ENCODE data around the gene IL16.
"Not testable (repeated sequence)": the region's sequence is repeated elsewhere in the genome, so short reads cannot be mapped to it uniquely, and the experiment has no call there.

The IL16 gene

DNA sequence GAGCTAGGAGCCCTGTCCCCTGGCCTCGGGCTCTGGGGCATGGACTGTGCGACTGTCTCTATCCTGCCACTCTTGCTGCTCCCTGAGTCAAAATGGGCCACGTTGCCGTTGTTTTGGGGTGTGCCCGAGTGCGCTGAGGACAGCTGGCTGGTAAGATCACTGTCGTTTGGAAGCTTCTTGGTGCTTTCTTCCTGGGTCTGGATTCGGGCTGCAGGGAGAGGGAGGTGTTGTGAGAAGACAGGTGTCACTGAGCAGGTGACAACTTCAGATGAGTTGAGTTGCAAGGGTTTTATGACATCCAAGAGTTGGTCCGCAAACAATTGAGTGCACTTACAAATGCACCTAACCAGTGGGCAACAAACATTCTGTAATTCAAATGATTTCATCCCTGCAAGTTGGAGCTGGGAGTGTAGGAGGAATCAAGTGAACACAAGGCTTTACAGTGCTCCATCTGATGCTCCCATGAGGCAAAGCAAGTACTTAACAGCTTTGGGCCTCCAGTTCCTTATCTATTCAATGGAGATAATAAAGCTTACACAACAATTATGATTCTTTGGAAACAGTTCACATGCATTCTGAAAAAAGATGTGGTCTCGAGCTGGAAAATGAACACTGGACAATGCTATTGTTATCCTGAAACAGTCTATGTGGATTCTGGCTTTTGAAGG is 138.2 kb downstream of the IL16 start:
- no peak for FAIRE-seq
- no peak for DNase-seq (ENCODE audit: low spot score)

DNA sequence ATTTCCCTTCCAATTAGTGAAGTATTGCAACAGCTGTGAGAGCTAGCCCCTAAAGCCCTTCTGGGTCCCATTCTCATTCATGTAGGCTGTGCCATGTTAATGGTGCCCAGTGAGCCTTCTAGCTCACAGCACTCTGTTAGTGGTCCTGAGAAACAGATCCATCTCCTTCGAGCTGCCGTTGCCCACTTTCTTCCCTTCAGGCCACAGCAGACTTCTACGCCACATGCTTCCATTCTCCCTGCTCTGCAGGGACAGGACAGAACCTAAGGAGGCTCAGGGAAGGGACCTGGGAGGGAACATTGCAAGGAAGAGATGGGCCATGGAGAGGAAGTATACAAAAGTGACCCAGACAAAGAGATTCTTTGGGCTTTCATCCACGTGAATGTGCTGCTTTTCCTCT is 139.0 kb downstream of the IL16 start:
- FAIRE-seq, result no peak
- DNase-seq (ENCODE audit: low spot score), result no peak

DNA sequence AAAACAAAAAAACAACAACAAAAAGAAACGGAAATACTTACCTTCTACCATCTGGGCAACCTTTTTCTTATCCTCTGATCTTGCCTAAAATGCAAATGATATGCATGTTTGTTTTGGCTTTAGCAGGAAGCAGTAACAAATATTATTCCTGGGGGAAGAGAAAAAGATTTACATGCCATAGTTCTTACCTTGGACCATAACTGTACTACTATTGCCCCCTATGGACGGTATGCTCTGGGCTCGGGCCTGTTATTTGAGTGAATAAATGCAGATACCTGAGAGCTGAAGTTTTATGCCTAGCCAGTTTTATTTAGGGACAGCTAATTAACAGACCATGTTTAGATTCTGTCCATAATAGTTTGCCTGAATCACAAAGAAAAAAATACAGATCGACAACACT is 139.9 kb downstream of the IL16 start:
- FAIRE-seq (no peak), DNase-seq (ENCODE audit: low spot score) (peak; percentile 8)

DNA sequence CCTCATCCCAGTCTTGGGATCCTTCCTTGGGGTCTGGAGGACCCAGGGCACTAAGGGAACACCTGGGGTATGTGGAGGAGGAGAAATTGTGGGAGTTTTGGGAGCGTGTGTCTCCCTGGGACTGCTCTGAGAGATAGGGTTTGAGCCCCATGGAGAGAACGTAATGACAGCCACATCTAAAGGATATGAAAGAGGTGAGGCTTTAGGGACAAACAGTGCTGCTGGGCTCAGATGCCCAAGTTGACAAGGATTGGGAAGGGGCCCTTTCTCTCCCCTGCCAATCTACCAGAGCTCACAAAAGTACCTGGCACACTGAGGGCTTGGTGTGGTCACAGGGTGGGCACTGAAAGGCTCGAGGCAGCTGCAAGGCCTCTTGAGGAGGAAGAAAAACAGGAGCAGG is 140.6 kb downstream of the IL16 start:
- DNase-seq (ENCODE audit: low spot score) (no peak), FAIRE-seq (no peak)

DNA sequence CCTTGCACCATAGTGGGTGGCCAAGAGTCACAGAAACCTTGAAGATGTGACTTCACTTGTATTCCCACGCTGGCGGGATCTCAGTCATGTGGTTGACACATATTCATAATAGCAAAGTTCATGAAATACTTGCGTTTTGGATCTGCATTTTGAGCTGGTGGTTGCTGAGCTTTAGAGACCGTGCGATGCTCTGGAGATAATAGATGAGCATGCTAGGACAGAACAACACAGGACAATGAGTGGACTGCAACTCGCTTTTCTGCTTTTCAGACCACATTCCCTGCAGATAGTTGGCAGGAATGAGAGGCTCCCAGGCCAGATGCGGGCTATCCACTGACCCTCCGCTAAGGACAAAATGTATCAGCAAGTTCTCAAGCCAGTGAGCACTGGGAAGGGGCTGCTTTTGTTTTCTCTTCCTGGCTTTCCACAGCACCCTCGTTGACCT is 141.1 kb downstream of the IL16 start:
- FAIRE-seq (no peak), DNase-seq (ENCODE audit: low spot score) (no peak)

DNA sequence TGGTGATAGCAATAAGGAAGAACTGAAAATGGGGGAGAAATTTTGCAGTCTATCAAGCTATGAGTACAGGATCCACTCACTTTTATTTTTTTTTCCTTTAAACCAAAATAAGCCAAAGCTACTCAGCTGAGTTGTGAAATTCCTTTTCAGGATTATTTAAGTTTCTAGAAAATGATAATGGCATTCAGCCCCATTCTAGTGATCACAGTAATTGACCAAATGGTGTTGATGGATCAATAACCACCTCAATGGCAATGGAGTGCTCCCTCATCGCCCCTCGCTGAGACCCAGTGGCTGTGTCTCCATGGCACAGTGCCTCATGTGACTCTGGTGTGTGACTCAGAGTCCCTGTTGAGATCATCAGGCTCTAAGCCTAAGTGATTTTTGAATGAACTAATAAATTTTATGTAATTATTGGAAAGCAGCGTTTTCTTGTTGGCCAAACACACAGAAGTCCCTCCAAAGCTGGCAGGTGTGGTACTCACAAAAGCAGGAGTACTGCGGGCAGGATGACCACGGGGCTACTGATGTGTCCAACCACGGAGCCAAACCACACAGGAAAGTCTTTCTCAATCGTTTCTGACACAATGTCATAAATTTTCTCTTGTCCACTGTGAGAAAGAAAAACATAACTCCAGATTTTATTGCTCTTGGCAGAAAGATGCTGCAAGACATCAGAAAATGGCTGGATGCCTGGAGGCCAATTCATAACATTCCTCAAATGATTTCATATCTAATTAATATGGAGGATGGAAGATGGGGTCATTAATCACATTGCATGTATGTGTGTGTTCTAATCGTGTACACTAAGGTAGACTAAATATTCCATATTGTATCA is 141.7 kb downstream of the IL16 start:
- FAIRE-seq, result peak; percentile 23
- peak; percentile 32 for DNase-seq (ENCODE audit: low spot score)

DNA sequence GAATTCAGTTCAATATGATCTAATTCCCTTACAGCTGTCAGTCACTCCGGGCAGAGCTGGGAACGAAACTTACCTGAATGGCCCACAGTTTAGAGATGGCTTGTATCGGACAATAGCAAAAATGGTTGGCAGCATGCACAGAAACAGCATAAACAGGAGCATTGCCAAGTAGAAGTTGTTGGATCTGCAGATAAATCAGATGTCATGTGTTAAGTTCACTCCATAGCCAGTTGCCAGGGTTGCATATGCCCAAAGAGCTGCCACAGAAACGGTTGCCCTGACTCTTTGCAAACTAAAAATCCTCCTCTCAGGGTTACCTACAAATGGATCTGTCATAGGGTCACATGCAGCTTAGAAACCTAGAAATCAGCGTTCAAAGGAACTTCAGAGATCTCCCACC is 142.6 kb downstream of the IL16 start:
- DNase-seq (ENCODE audit: low spot score) (no peak), FAIRE-seq (no peak)

DNA sequence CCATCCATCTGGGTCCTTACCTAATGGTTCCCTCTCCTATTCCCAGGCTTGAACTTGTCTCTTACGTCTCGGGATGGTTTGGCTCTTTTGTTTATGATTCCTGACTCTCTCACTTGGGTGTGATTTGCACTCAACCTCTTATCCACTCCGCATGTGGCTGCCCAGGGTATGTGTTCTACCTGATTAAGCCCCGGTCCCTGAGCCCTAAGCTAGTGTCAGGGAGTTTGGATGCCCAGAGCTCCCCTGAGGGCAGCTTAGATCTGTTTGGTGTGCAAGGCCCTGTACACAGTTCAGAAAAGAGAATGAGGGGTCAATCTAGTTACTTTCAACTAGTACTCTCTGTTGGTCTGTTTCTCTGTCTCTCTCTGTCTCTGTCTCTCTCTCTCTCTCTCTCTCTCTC is 143.2 kb downstream of the IL16 start:
- FAIRE-seq (no peak), DNase-seq (ENCODE audit: low spot score) (no peak)

DNA sequence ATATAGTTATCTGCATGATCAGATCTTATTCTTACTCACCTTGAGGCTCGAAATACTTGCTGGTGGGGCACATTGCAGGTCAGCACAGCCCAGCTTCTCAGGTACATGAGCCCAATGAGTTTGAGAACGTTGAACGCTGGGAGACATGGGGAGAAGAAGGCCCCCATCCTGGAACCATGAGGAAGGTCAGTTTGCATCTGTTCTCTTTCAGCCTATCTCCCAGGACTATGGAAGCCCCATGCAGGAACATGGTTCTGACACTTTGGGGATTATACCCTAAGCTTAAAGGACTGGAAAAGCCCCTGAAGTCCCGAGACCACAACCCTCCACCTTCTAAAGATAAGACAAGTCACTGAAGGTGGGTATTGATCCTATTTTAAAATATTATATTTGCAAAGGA is 144.7 kb downstream of the IL16 start:
- DNase-seq (ENCODE audit: low spot score), result no peak
- no peak for FAIRE-seq

DNA sequence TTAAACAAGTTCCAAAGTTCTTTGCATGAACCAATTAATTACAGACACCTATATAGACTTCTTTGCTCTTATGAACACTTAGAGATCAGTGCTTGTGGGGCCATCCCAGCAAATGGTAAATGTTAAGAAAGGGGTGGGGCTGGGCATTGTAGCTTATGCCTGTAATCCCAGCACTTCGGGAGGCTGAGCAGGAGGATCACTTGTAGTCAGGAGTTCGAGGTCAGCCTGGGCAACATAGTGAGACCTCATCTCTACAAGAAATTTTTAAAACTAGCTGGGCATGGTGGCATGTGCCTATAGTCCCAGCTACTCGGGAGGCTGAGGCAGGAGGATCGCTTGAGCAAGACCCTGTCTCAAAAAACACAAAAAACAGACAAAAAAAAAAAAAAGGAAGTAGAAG is 146.7 kb downstream of the IL16 start:
- DNase-seq (ENCODE audit: low spot score) (no peak), FAIRE-seq (no peak)

DNA sequence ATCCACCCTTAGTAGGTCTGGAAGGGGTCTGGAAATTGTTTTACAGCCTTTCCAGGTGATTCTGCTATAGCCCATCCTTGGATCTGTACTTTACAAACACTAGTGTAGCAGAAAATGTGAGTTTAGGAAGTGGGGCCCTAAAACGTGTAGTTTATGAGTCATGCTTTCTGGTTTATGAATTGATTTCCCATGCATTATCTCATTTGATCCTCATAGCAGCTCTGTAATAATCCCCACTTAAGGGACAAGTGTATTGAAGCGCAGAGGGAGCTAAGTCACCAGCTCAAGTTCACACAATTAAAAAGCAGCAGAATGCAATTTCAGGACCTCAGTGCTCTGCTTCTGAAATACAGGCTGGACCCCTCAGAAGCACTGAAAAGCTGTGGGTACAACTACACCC is 149.9 kb downstream of the IL16 start:
- DNase-seq (ENCODE audit: low spot score) (no peak), FAIRE-seq (no peak)

DNA sequence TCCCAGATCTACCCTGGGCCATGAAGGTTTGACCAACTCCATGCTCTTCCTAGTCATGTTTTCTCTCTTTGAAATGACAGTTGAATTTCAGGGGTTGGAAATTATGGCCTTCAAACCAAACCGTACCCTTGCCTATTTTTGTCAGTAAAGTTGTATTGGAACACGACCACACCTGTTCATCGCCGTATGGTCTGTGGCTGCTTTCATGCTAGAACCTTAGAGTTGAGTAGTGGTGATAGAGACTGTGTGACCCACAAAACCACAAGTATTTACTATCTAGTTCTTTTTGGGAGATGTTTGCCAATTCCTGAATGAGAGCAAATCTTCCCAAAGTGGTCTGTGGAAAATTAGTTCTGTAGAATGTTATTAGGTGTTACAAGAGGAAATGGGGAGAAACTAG is 151.2 kb downstream of the IL16 start:
- FAIRE-seq (no peak), DNase-seq (ENCODE audit: low spot score) (no peak)

DNA sequence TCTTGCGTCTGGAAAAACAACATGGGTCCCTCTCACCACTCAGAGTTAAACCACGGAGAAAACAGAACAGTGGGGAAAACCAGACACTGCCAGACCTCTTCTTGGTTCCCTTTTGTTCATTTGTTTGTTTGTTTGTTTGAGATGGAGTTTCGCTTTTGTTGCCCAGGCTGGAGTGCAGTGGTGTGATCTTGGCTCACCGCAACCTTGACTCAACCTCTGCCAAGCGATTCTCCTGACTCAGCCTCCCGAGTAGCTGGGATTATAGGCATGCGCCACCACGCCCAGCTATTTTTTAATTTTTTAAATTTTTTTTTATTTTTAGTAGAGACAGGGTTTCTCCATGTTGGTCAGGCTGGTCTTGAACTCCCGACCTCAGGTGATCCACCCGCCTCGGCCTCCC is 152.0 kb downstream of the IL16 start:
- not testable (repeated sequence) for FAIRE-seq; DNase-seq (ENCODE audit: low spot score)

DNA sequence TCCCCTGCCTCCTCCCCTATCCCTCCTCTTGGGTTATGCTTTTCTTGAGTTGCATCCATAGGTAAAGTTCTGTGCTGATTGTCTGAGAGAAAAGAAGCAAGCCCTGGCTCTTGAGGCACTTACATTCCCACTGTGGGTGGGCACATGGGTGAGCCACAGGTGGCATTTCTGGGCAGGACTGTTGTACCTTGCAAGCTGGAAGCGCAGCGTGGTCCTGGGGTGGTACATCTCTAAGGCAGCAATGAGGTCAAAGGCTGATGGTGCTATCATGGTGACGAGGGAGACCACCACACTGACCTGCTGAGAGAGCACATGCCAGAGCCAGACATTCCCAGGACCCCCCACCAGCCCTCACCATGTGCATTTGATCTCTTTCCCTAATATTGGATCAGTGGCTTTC is 152.6 kb downstream of the IL16 start:
- FAIRE-seq (no peak), DNase-seq (ENCODE audit: low spot score) (no peak)

DNA sequence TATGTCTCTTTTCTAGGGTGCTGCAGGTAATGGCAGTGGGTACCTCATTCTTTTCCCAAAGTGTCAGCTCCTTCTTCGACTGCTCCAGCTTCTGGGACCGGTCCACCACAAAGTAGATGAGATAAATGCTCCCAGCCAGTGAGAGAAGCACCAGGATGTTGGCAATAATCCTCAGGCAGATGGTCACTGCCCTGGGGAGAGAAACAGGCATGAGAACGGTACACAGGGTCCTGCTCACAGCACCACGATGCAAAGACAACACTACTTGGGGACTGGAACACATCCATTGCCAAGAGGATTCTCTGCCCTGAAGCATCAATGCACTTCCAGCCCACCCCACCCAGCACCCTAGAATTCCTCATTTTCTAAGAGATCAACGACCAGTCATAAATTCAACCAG is 155.0 kb downstream of the IL16 start:
- DNase-seq (ENCODE audit: low spot score) (no peak), FAIRE-seq (no peak)

DNA sequence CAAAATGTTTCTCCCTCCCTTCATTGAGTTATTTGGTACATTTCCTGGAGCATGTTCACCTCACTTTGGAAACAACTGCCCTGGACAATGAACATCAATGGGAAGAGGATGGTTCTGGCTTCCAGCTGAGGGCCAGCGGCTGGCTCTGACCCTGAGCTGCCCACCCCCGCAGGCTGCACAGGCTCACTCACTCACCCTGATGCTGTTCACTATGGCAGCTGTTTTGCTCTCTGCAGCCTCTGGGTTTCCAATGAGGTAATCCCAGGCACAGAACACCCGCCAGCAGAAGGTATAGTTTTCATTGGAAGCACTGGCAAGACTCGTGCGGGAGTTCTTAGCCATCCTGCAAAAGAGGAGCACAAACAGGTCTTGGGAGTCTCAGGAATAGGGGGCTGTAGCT is 159.6 kb downstream of the IL16 start:
- DNase-seq (ENCODE audit: low spot score) (no peak), FAIRE-seq (no peak)

DNA sequence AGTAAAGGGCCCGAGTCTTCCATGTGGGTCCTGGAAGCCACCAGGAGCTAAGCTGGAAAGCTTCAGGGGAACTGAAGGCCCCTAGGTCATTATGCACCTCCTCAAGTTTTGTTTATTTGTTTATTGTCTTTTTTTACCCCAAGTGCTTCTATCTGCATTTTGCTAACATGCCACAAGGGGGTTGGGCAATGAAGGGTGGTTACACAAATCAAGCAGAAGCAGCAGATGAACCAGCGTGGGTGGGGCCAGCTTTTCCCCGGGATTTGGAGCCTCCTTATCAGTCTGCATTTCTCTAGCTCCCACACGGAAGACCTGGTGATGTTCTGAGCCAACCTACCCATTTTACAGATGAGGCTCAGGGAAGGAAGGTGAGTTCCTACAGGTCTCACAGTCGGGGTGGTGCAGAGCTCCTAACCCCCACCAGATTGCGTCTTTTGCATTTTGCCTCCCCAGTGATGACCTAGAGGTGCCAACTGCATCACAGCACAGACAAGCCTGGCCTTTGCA is 160.6 kb downstream of the IL16 start:
- FAIRE-seq, result no peak
- DNase-seq (ENCODE audit: low spot score), result no peak

DNA sequence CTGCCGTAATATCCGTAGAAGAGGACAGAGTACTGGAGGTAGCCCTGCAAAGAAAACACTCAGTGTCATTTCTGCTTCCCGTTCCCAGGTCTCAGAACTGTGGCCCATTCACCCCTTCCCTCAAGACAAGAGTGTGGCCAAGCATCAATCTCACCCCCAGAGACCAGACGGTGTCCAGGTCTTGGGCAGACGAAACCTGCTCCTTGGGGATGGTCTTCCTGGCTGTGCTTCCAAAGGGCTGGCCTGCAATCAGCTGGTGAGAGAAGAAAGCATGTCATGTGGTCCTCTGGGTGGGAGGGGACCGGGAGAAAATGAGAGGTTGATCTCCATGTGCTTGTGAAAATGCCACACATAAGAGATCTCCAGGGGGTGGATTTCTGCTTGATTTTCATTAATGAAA is 161.6 kb downstream of the IL16 start:
- DNase-seq (ENCODE audit: low spot score) (no peak), FAIRE-seq (no peak)

DNA sequence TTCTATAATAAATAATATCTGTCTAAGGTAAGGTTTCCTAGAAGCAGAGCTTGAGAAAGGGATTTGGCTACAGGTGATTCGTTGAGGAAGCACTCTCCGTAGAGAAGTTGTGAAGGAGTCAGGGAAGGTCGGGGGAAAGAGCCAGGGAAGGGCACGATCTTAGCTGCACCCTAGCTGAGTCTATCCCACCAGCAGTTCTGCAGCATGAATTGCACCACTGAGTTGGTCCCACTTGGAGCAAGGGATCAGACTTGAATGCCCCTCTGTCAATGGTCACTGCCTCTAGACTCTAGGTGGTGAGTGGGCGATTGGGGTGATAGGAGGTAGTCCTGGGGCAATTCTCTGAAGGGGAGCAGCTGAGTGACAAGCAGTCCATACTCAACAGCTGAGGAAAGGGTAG is 163.8 kb downstream of the IL16 start:
- FAIRE-seq, result no peak

DNA sequence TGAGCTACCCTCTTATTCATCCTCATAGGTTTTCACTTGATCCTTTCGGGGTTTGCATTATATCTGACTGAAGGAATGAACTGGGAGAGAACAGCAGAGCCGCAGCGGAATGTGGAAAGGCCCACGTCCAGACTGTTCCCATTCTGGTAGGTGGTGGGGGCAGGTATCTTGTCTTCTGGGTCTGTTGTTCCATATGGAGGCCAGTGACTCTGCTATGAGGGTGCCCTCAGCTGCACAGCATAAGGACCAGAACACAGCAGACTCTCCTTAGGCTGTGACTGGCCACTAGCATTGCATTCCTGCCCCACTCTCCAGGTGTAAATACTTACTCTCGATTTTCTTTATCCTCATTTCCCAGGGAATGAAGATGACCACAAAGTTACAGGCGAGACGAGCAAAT is 165.2 kb downstream of the IL16 start:
- FAIRE-seq (no peak), DNase-seq (ENCODE audit: low spot score) (no peak)

More for the DNA sequence above, 163.8 kb downstream of the IL16 start:
- DNase-seq (ENCODE audit: low spot score), result no peak

DNA sequence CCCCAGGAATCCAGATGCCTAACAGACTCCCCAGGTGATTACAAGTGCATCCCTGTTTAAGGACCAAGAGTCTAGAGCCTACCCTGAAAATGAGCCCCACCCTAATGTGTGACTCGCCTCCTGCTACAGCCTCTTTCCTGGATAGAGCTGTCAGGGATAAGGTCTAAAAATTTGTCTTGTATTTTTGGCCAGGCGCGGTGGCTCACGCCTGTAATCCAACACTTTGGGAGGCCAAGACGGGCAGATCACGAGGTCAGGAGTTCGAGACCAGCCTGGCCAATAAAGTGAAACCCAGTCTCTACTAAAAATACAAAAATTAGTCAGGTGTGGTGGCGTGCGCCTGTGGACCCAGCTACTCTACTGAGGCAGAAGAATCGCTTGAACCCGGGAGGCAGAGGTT is 166.1 kb downstream of the IL16 start:
- DNase-seq (ENCODE audit: low spot score) (no peak), FAIRE-seq (no peak)

DNA sequence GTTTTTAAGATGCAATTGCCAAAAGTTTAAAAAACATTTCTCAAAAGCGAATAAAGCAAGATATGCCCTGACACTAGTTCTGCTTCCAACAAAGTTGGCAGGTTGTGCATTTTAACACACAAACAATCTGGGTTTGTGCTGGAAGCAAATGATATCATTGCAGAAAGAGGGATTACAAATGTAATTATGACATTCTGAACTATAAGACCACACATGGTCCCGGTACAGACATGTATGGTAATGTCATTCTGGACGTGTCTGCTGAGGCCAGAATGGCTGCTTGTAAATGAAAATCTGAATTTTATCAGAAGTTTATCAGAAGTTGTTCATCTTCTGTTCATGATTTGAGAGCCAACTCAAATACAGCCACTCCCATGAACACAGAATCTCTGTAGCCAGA is 166.6 kb downstream of the IL16 start:
- DNase-seq (ENCODE audit: low spot score) (no peak), FAIRE-seq (no peak)
